K562 (cell line): ENCODE measurements around the gene PCSK5. TPM values are rescaled to one million over a fixed set of nuclear protein-coding genes. Genes with fewer than 3 reads are reported as not detected.

Experiments used
- ATAC-seq: fragments of 200-7000 bp; cut with Tn5 transposase; 3 replicates; pipeline ENCODE4 v1.9.1; 2020; ENCODE audit warnings: moderate library complexity
- BruUV-seq: library from RNA; stranded (reverse); fragments of 400-500 nt; replicated peaks from 2 replicates; lab custom pipeline; 2021; lab: Mats Ljungman, UMichigan
- CTCF ChIA-PET: fragments of 300-600 bp; formaldehyde crosslinking; extraction: SDS; loops from one replicate; lab custom pipeline; 2021; ENCODE audit warnings: low intra/inter-chr PET ratio; lab: Yijun Ruan, JAX
- POLR2A ChIA-PET: fragments of 300-600, 350-650 bp; sonication (Branson Sonifier 250); formaldehyde crosslinking; extraction: SDS; loops from one replicate; lab custom pipeline; 2021; ENCODE audit warnings: antibody characterized with exemption, inconsistent platforms; lab: Yijun Ruan, JAX
- DNase-seq, 4 experiments: peaks; one replicate each; pipeline versions ENCODE4 v3.0.0 to v3.0.0-alpha.2; 2011 to 2018; ENCODE audit warnings: low spot score in 3 of 4, mixed read lengths in 3 of 4; ENCODE audit errors: extremely low read depth in 1 of 4
- FAIRE-seq: peaks from 2 replicates; lab custom pipeline; 2011; peaks lifted over from hg19 to GRCh38; lab: Jason Lieb, UNC
- H2AFZ ChIP-seq: 2 replicates; pipeline ENCODE4 v1.6.0; 2011; ENCODE audit warnings: low read depth, low read length, control low read depth, inconsistent platforms
- H3K27ac ChIP-seq: fragments of 200-600 bp; 3 replicates; pipeline ENCODE4 v1.8.0; 2011; ENCODE audit warnings: low read depth, mild to moderate bottlenecking, control low read depth, inconsistent platforms, low read length, moderate library complexity, mixed read lengths; ENCODE audit errors: extremely low read depth
- H3K27me3 ChIP-seq, 2 experiments: fragments of 300-600 bp in 1 of 2; 2 replicates in 1 of 2; 3 replicates in 1 of 2; pipeline versions ENCODE4 v1.6.0 to v1.8.0; 2011; ENCODE audit warnings: inconsistent platforms in 2 of 2, low read length in 2 of 2, mild to moderate bottlenecking in 1 of 2, mixed read lengths in 1 of 2, moderate library complexity in 1 of 2; ENCODE audit not compliant: control insufficient read depth in 2 of 2, insufficient read depth in 2 of 2
- H3K36me3 ChIP-seq: fragments of 300-600 bp; 3 replicates; pipeline ENCODE4 v1.8.0; 2011; ENCODE audit warnings: mild to moderate bottlenecking, low read length, inconsistent platforms; ENCODE audit not compliant: control insufficient read depth, insufficient read depth
- H3K4me1 ChIP-seq, 2 experiments: fragments of 200-600 bp in 1 of 2; replicated peaks in 1 of 2; 2 replicates in 1 of 2; 3 replicates in 1 of 2; pipeline versions ENCODE4 v1.5.1 to v1.8.0; 2011; ENCODE audit warnings: inconsistent platforms in 2 of 2, low read length in 2 of 2, mild to moderate bottlenecking in 1 of 2, mixed read lengths in 1 of 2, moderate library complexity in 1 of 2; ENCODE audit not compliant: control insufficient read depth in 2 of 2, insufficient read depth in 2 of 2
- H3K4me2 ChIP-seq: 2 replicates; pipeline ENCODE4 v1.6.1; 2011; ENCODE audit warnings: low read length, control low read depth, inconsistent platforms, mixed read lengths; ENCODE audit not compliant: insufficient read depth
- H3K4me3 ChIP-seq: fragments of 200-600 bp; sonication (generic), shearing (Covaris generic); 2 replicates; pipeline ENCODE4 v1.5.1; 2016; ENCODE audit warnings: control low read depth, inconsistent platforms
- H3K79me2 ChIP-seq: fragments of 200-600 bp; 3 replicates; pipeline ENCODE4 v1.8.0; 2011; ENCODE audit warnings: low read length, inconsistent platforms; ENCODE audit not compliant: control insufficient read depth, insufficient read depth
- H3K9ac ChIP-seq, 2 experiments: 2 replicates each; pipeline versions ENCODE4 v1.6.0 to v1.6.1; 2011; ENCODE audit warnings: low read depth in 2 of 2, low read length in 2 of 2, control low read depth in 1 of 2, inconsistent platforms in 1 of 2, mild to moderate bottlenecking in 1 of 2, mixed read lengths in 1 of 2; ENCODE audit not compliant: insufficient read depth in 1 of 2
- H3K9me1 ChIP-seq: one replicate; pipeline ENCODE4 v1.6.0; 2011; ENCODE audit warnings: inconsistent platforms, mild to moderate bottlenecking, low read length, moderate library complexity; ENCODE audit not compliant: control insufficient read depth, insufficient read depth
- H3K9me3 ChIP-seq: replicated peaks from 2 replicates; pipeline ENCODE4 v1.5.1; 2011; ENCODE audit warnings: low read depth, low read length, inconsistent platforms; ENCODE audit not compliant: control insufficient read depth, insufficient read depth
- H4K20me1 ChIP-seq: replicated peaks from 2 replicates; pipeline ENCODE4 v1.6.1; 2011; ENCODE audit warnings: low read length, inconsistent platforms, mixed read lengths; ENCODE audit not compliant: control insufficient read depth, insufficient read depth
- HNRNPK ChIP-seq: fragments of 200-400 bp; formaldehyde crosslinking; IDR thresholded peaks from one replicate; pipeline ENCODE4 v1.6.1; 2018; ENCODE audit warnings: mild to moderate bottlenecking, low read depth, low read length; ENCODE audit not compliant: poor library complexity, severe bottlenecking
- MCM5 ChIP-seq: fragments of 450-650 bp; IDR thresholded peaks from 2 replicates; pipeline ENCODE4 v1.6.1; 2016; ENCODE audit warnings: low read depth
- PHF8 ChIP-seq: fragments of 200-600 bp; sonication (generic); IDR thresholded peaks from 2 replicates; pipeline ENCODE4 v1.6.1; 2012; ENCODE audit warnings: mixed run types, mild to moderate bottlenecking, inconsistent platforms, low read length, moderate library complexity, borderline replicate concordance
- SPI1 ChIP-seq: IDR thresholded peaks from 2 replicates; pipeline ENCODE4 v1.6.1; 2011; ENCODE audit warnings: low read depth, low read length, control low read depth, borderline replicate concordance
- ZNF347 ChIP-seq: fragments of 450-650 bp; formaldehyde crosslinking; IDR thresholded peaks from 2 replicates; pipeline ENCODE4 v1.4.0; 2020; ENCODE audit warnings: low read depth, mild to moderate bottlenecking, moderate library complexity
- ZNF644 ChIP-seq: fragments of 200-800 bp; sonication (Bioruptor generic); IDR thresholded peaks from 2 replicates; pipeline ENCODE4 v1.6.1; 2016; ENCODE audit warnings: low read depth, missing genetic modification characterization, missing compliant biosample characterization
- WGBS: fragments of 100-300 bp; shearing (Covaris generic); methylation state at CpG from one replicate; pipeline ENCODE4 v1.1.6; 2016; ENCODE audit warnings: low coverage, mixed read lengths; ENCODE audit not compliant: insufficient coverage; ENCODE audit errors: missing lambda C conversion rate; 5-methylcytosine and 5-hydroxymethylcytosine counted together
- in situ Hi-C: fragments of 300-500 bp; cut with MboI; formaldehyde crosslinking; loops from 4 replicates; pipeline ENCODE4 v1.15.0; 2018; ENCODE audit warnings: inconsistent platforms, mixed read lengths
- intact Hi-C: fragments of 100-400 bp; cut with micrococcal nuclease; formaldehyde crosslinking; loops from 2 replicates; pipeline ENCODE4 v1.14.2; 2022
- polyA plus RNA-seq, 8 experiments: library from polyadenylated mRNA; depleted of rRNA in 4 of 8; stranded (reverse) in 5 of 8; unstranded in 3 of 8; fragments of >200 nt; fragmentation: Nextera tagmentation in 2 of 8; fragmentation: Illumina TruSeq in 1 of 8; extraction: Ambion mirVana in 2 of 8; extraction: Trizol in 1 of 8; gene quantifications; 2 replicates each; pipeline versions ENCODE4 v1.2.1 to v1.2.3, GENCODE V29; 2011 to 2014; ENCODE audit warnings: inconsistent platforms in 1 of 8, missing spikeins in 1 of 8
- total RNA-seq, 7 experiments: library from RNA; depleted of rRNA in 6 of 7; stranded (reverse); fragments of >200 nt in 6 of 7; fragmentation: Illumina TruSeq in 2 of 7; extraction: Trizol in 2 of 7; gene quantifications; 2 replicates each; pipeline versions ENCODE4 v1.2.1 to v1.2.3, GENCODE V29; 2011 to 2021; ENCODE audit warnings: low replicate concordance in 1 of 7
- TF ChIP-seq, protein P1 (sequence below): fragments of 450-650 bp; conservative IDR thresholded peaks from 2 replicates; pipeline ENCODE4 v1.6.1; 2016; ENCODE audit warnings: missing genetic modification characterization, low read depth, mild to moderate bottlenecking, missing compliant biosample characterization, moderate library complexity
- TF ChIP-seq, protein P2 (sequence below): fragments of 250-450 bp; sonication (Bioruptor Pico); IDR thresholded peaks from 2 replicates; pipeline ENCODE4 v1.5.1; 2021; ENCODE audit warnings: mild to moderate bottlenecking

The PCSK5 gene
- total and polyA plus RNA-seq, 9 of the 15 experiments (the other 6 are each of a cell fraction or from before 2014, with no cell fraction given), result not detected

DNA sequence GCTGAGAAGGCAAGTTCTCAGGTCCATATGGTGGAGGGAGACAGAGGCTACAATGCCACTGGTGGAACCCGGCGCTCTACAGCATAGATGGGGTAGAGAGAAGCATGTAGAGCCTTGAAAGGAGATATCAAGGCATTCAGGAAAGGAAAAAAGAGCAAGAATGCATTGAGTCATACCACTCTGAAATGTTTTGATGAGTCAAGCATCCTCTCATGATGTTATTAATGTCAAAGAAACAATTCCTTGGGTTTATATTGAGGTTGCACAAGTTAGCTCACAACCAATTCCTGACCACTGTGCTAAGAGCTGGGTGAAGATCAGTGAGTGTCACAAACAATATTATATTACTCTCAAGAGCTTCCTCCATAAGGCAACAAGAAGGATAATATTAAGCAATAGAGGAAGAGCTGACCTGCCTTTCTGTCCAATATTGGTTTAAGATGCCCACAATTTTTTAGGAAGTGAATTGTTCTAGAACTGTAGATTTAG is 325.7 kb downstream of the PCSK5 start (continued):
- no peak for TF ChIP-seq PHF8
- TF ChIP-seq, protein P1, sequence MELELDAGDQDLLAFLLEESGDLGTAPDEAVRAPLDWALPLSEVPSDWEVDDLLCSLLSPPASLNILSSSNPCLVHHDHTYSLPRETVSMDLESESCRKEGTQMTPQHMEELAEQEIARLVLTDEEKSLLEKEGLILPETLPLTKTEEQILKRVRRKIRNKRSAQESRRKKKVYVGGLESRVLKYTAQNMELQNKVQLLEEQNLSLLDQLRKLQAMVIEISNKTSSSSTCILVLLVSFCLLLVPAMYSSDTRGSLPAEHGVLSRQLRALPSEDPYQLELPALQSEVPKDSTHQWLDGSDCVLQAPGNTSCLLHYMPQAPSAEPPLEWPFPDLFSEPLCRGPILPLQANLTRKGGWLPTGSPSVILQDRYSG (tag), result no peak
- TF ChIP-seq HNRNPK, result no peak
- no peak for TF ChIP-seq ZNF644
- TF ChIP-seq ZNF347, result no peak
- TF ChIP-seq, all 486 proteins: peak for 0

DNA sequence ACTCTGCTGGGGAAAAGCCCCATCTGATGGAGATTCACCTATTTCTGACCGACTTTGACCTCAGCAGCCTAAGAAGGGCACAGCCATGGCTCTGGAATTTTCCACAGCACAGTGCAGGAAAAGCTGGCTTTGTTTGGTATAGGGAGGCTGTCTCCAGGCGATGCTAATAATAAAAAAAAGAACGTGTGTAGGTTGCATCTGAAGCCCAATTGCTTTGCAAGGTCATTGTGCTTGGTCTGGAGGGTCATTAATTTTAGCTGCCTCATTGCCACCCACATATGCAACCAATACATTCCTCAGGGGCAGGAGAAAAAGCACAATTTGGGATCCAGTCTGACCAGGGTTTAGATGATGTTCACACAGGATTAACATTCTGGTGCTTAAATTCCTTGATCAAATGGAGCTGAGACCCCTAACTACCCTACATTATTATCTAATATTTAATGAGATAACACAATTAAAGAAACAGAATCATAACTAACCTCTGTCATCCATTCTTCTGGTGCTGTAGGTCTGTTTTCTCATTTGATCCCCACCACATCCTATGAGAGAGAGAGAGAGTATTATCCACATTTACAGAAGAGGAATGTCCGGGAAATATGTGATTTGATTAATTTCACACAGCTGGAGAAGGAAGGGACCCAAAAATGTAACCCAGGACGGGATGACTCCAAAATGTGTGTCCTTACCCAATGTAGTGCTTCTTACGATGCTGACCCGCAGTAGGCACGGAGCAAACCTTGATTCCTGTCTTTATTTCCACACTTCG is 327.8 kb downstream of the PCSK5 start:
- Histone ChIP-seq H3K9me3 (no peaks in the 10 kb centered on the region), H3K36me3 (no peaks in the 10 kb centered on the region), H3K9ac (no peak overlapping the region), H4K20me1 (no peaks in the 10 kb centered on the region), H3K79me2 (no peaks in the 10 kb centered on the region), H3K4me1 (no peaks in the 10 kb centered on the region), H3K4me3 (no peak overlapping the region), H3K27me3 (peaks cover 0 to 10% of the 10 kb centered on the region in 2 experiments; a peak in 1 of 5 replicates), H3K9me1 (no peaks in the 10 kb centered on the region), H2AFZ (no peak overlapping the region), H3K4me2 (no peak overlapping the region), H3K27ac (no peak overlapping the region)
- intact Hi-C loops, result no loop called here
- 0% methylated on average over 7 of the region's 9 CpGs for WGBS
- in situ Hi-C loops, result no loop called here
- BruUV-seq, result no TSS peak
- ChIA-PET POLR2A (no interaction called here), CTCF (no interaction called here)
- no peak for ATAC-seq
- TF ChIP-seq, protein P2, sequence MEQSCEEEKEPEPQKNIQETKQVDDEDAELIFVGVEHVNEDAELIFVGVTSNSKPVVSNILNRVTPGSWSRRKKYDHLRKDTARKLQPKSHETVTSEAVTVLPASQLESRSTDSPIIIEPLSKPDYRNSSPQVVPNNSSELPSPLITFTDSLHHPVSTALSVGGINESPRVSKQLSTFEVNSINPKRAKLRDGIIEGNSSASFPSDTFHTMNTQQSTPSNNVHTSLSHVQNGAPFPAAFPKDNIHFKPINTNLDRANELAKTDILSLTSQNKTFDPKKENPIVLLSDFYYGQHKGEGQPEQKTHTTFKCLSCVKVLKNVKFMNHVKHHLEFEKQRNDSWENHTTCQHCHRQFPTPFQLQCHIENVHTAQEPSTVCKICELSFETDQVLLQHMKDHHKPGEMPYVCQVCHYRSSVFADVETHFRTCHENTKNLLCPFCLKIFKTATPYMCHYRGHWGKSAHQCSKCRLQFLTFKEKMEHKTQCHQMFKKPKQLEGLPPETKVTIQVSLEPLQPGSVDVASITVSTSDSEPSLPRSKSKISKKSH, result no peak
- TF ChIP-seq SPI1 (no peak), MCM5 (no peak)
- DNase-seq, result no peak
- FAIRE-seq, result no peak
